ENCODE measurements around the gene MANBA. TPM values are rescaled to one million over a fixed set of nuclear protein-coding genes. Genes with fewer than 3 reads are reported as not detected.

Gene MANBA
- polyA plus RNA-seq, 1 donor = 25.3 TPM

GRCh38 chr4:102789317-102789717 is 28.5 kb upstream of the MANBA start:
- Histone ChIP-seq H3K36me3 (ENCODE audit: control insufficient read depth, insufficient read depth, low read length) (peaks cover 11% of the 10 kb centered on the region), H3K27ac (ENCODE audit: low read length) (no peak overlapping the region), H3K4me1 (ENCODE audit: control insufficient read depth, insufficient read depth, low read length) (no peaks in the 10 kb centered on the region), H3K4me3 (ENCODE audit: low read length) (no peak overlapping the region), H3K9me3 (ENCODE audit: control insufficient read depth, low read depth, low read length) (no peaks in the 10 kb centered on the region), H3K27me3 (ENCODE audit: control insufficient read depth, insufficient read depth, low read length) (no peaks in the 10 kb centered on the region)
- WGBS (ENCODE audit: insufficient coverage, low lambda C conversion rate) = 100% methylated on average over 2 of the region's 3 CpGs
- DNase-seq = no peak

DNA sequence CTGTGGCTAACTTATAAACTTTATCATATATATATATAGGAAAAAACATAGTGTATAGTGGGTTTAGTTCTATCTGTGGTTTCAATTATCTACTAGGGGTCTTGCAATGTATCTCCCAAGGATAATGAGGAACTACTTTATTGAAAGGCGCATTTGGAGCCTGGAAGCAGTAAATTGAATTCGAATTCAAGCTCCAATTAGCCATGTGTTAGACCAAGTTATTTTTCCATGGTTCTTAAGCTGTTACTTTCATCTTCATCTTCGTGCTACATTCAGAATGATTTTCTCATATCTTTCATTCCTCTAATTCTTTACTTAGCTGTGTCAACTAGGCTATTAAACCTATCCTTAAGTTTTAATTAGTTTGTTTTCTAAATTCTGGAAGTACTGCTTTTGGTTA is 27.2 kb upstream of the MANBA start:
- H3K9me3 ChIP-seq (ENCODE audit: control insufficient read depth, low read depth, low read length) = no peaks in the 10 kb centered on the region
- H3K4me3 ChIP-seq (ENCODE audit: low read length) = no peak overlapping the region
- peaks cover 4% of the 10 kb centered on the region for H3K36me3 ChIP-seq (ENCODE audit: control insufficient read depth, insufficient read depth, low read length)
- no peaks in the 10 kb centered on the region for H3K4me1 ChIP-seq (ENCODE audit: control insufficient read depth, insufficient read depth, low read length)
- WGBS (ENCODE audit: insufficient coverage, low lambda C conversion rate) = 100% methylated on average over 2 of the region's 3 CpGs
- DNase-seq = no peak
- H3K27me3 ChIP-seq (ENCODE audit: control insufficient read depth, insufficient read depth, low read length) = no peaks in the 10 kb centered on the region
- no peak overlapping the region for H3K27ac ChIP-seq (ENCODE audit: low read length)

- no peak for DNase-seq
- Histone ChIP-seq H3K36me3 (ENCODE audit: control insufficient read depth, insufficient read depth, low read length) (peaks cover 3% of the 10 kb centered on the region), H3K27me3 (ENCODE audit: control insufficient read depth, insufficient read depth, low read length) (no peaks in the 10 kb centered on the region), H3K27ac (ENCODE audit: low read length) (no peak overlapping the region), H3K4me3 (ENCODE audit: low read length) (no peak overlapping the region), H3K4me1 (ENCODE audit: control insufficient read depth, insufficient read depth, low read length) (no peaks in the 10 kb centered on the region), H3K9me3 (ENCODE audit: control insufficient read depth, low read depth, low read length) (no peaks in the 10 kb centered on the region)
- 95% methylated on average over 4 of the region's 7 CpGs for WGBS (ENCODE audit: insufficient coverage, low lambda C conversion rate)
These were observed 26.5 kb upstream of the MANBA start for GRCh38 chr4:102787096-102787881.

DNA sequence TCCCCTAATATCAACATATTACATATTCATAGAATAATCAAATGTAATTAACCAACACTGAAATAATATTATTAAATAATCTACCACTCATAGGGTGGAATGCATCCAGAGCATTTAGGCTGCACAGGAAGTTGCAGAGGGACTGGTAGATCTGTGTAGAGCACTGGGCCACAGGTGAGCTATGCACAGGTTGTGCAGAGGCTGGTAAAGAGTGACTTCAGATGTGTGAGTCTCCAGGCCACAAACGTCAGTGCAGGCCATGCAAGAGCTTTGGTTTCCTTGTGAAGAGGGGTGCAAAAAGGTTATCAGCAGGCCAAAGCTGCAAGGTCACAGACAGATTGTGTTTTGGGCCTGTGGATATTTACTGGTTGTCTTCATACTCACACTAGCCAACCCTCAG is 25.5 kb upstream of the MANBA start:
- Histone ChIP-seq H3K27me3 (ENCODE audit: control insufficient read depth, insufficient read depth, low read length) (no peaks in the 10 kb centered on the region), H3K4me3 (ENCODE audit: low read length) (no peak overlapping the region), H3K27ac (ENCODE audit: low read length) (no peak overlapping the region), H3K9me3 (ENCODE audit: control insufficient read depth, low read depth, low read length) (no peaks in the 10 kb centered on the region), H3K36me3 (ENCODE audit: control insufficient read depth, insufficient read depth, low read length) (peaks cover under 1% of the 10 kb centered on the region), H3K4me1 (ENCODE audit: control insufficient read depth, insufficient read depth, low read length) (no peaks in the 10 kb centered on the region)
- WGBS (ENCODE audit: insufficient coverage, low lambda C conversion rate) = no CpG with 5 or more reads among the region's 1 CpG
- no peak for DNase-seq

- H3K36me3 ChIP-seq (ENCODE audit: control insufficient read depth, insufficient read depth, low read length) = no peaks in the 10 kb centered on the region
- no peaks in the 10 kb centered on the region for H3K9me3 ChIP-seq (ENCODE audit: control insufficient read depth, low read depth, low read length)
- no CpG with 5 or more reads among the region's 2 CpGs for WGBS (ENCODE audit: insufficient coverage, low lambda C conversion rate)
- H3K27ac ChIP-seq (ENCODE audit: low read length) = no peak overlapping the region
- no peaks in the 10 kb centered on the region for H3K27me3 ChIP-seq (ENCODE audit: control insufficient read depth, insufficient read depth, low read length)
- no peak overlapping the region for H3K4me3 ChIP-seq (ENCODE audit: low read length)
- H3K4me1 ChIP-seq (ENCODE audit: control insufficient read depth, insufficient read depth, low read length) = peaks cover 14% of the 10 kb centered on the region
- DNase-seq = no peak
These were observed 22.2 kb upstream of the MANBA start for GRCh38 chr4:102783006-102783405.

GRCh38 chr4:102781570-102781969 is 20.8 kb upstream of the MANBA start:
- Histone ChIP-seq H3K27me3 (ENCODE audit: control insufficient read depth, insufficient read depth, low read length) (no peaks in the 10 kb centered on the region), H3K4me3 (ENCODE audit: low read length) (no peak overlapping the region), H3K36me3 (ENCODE audit: control insufficient read depth, insufficient read depth, low read length) (no peaks in the 10 kb centered on the region), H3K9me3 (ENCODE audit: control insufficient read depth, low read depth, low read length) (no peaks in the 10 kb centered on the region), H3K4me1 (ENCODE audit: control insufficient read depth, insufficient read depth, low read length) (peaks cover 14% of the 10 kb centered on the region), H3K27ac (ENCODE audit: low read length) (no peak overlapping the region)
- DNase-seq = no peak
- no CpG with 5 or more reads among the region's 1 CpG for whole genome bisulfite sequencing (ENCODE audit: insufficient coverage, low lambda C conversion rate)

- peak; percentile 83 to 90 for DNase-seq
- H3K27ac ChIP-seq (ENCODE audit: low read length) = peak overlapping the region; percentile 81
- no CpG with 5 or more reads among the region's 5 CpGs for WGBS (ENCODE audit: insufficient coverage, low lambda C conversion rate)
These were observed 19.8 kb upstream of the MANBA start for GRCh38 chr4:102780476-102781144.

DNA sequence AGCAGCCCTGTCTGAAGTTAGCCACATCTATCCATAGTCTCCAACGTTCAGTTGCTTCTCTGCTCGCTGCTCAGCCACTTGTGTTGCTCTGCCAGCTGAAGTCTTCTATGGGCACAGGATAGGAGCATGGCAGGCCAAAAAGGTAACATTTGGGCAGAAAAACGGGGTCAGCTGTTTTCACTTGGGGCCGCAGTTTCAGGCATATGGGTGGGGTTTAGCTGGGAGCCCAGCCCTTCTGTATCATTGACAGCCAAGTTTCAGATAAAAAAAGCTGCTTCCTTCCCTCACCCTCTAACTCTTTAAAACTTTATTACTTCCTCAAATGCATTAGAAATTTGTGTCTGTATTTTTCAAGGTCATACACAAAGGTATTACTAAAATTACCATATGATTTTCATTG is 18.4 kb upstream of the MANBA start:
- peak in 1 of 2 donors; percentile 16 for DNase-seq
- no peaks in the 10 kb centered on the region for H3K27me3 ChIP-seq (ENCODE audit: control insufficient read depth, insufficient read depth, low read length)
- H3K36me3 ChIP-seq (ENCODE audit: control insufficient read depth, insufficient read depth, low read length) = no peaks in the 10 kb centered on the region
- no CpG with 5 or more reads among the region's 4 CpGs for WGBS (ENCODE audit: insufficient coverage, low lambda C conversion rate)
- peaks cover 14% of the 10 kb centered on the region for H3K4me1 ChIP-seq (ENCODE audit: control insufficient read depth, insufficient read depth, low read length)
- no peak overlapping the region for H3K4me3 ChIP-seq (ENCODE audit: low read length)
- peak overlapping the region; percentile 81 for H3K27ac ChIP-seq (ENCODE audit: low read length)
- H3K9me3 ChIP-seq (ENCODE audit: control insufficient read depth, low read depth, low read length) = no peaks in the 10 kb centered on the region

More at GRCh38 chr4:102780476-102781144, 19.8 kb upstream of the MANBA start:
- Histone ChIP-seq H3K27me3 (ENCODE audit: control insufficient read depth, insufficient read depth, low read length) (no peaks in the 10 kb centered on the region), H3K36me3 (ENCODE audit: control insufficient read depth, insufficient read depth, low read length) (no peaks in the 10 kb centered on the region), H3K9me3 (ENCODE audit: control insufficient read depth, low read depth, low read length) (no peaks in the 10 kb centered on the region), H3K4me1 (ENCODE audit: control insufficient read depth, insufficient read depth, low read length) (peaks cover 14% of the 10 kb centered on the region), H3K4me3 (ENCODE audit: low read length) (no peak overlapping the region)

GRCh38 chr4:102778720-102779119 is 18.0 kb upstream of the MANBA start:
- DNase-seq = peak; percentile 67 to 83
- Histone ChIP-seq H3K27ac (ENCODE audit: low read length) (peak overlapping the region; percentile 81), H3K36me3 (ENCODE audit: control insufficient read depth, insufficient read depth, low read length) (no peaks in the 10 kb centered on the region), H3K4me3 (ENCODE audit: low read length) (no peak overlapping the region), H3K9me3 (ENCODE audit: control insufficient read depth, low read depth, low read length) (no peaks in the 10 kb centered on the region), H3K27me3 (ENCODE audit: control insufficient read depth, insufficient read depth, low read length) (no peaks in the 10 kb centered on the region), H3K4me1 (ENCODE audit: control insufficient read depth, insufficient read depth, low read length) (peaks cover 14% of the 10 kb centered on the region)
- WGBS (ENCODE audit: insufficient coverage, low lambda C conversion rate) = no CpG with 5 or more reads among the region's 7 CpGs

DNA sequence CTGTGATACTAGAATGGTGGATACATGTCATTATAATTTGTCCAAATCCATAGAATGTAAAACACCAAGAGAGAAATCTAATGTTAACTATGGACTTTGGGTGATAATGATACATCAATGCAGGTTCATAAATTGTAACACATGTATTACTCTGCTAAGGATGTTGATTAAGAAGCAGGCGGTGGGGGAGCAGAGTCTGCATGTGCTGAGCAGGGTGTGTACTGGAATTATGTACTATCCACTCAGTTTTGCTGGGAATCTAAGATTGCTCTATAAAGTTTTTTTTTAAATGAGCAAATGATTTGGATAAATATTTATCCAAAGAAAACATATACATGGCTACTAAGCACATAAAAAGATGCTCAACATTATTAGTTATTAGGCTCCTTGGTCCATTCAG is 15.0 kb upstream of the MANBA start:
- Histone ChIP-seq H3K4me3 (ENCODE audit: low read length) (no peak overlapping the region), H3K27me3 (ENCODE audit: control insufficient read depth, insufficient read depth, low read length) (no peaks in the 10 kb centered on the region), H3K9me3 (ENCODE audit: control insufficient read depth, low read depth, low read length) (no peaks in the 10 kb centered on the region), H3K4me1 (ENCODE audit: control insufficient read depth, insufficient read depth, low read length) (peaks cover 13% of the 10 kb centered on the region), H3K36me3 (ENCODE audit: control insufficient read depth, insufficient read depth, low read length) (no peaks in the 10 kb centered on the region), H3K27ac (ENCODE audit: low read length) (no peak overlapping the region)
- no CpG with 5 or more reads among the region's 1 CpG for WGBS (ENCODE audit: insufficient coverage, low lambda C conversion rate)
- no peak for DNase-seq
